Spleen (tissue), 7 donors: Measurements from ENCODE around the gene NRIP3.

Experiments used
- CTCF ChIP-seq, 11 experiments: fragments of 200-600 bp in 7 of 11; fragments of 450-650 bp in 4 of 11; sonication (generic) in 4 of 11; IDR thresholded peaks in 8 of 11; conservative IDR thresholded peaks in 3 of 11; 1 replicate in 7 of 11; 2 replicates in 4 of 11; pipeline versions ENCODE4 v1.4.0 to v1.8.0; 2016 to 2021; ENCODE audit warnings: antibody characterized with exemption in 11 of 11, inconsistent platforms in 4 of 11, mild to moderate bottlenecking in 1 of 11
- POLR2A ChIP-seq, 3 donors: fragments of 450-650 bp; IDR thresholded peaks; one replicate each; pipeline ENCODE4 v1.5.1; 2017; ENCODE audit warnings: antibody characterized with exemption in 3 of 3, mild to moderate bottlenecking in 1 of 3
- donor health status: DM: no; HTN: no; CAD: no; lungs with moderate emphysema.
- donor health status: DM: no; HTN: no; CAD: no.
- donor health status: DM: no; HTN: no; CAD: no.

- TF ChIP-seq CTCF (IDR thresholded peaks at IDR 0.05 in 8 of 11, conservative IDR thresholded peaks at IDR 0.05 in 3 of 11) (no peak), POLR2A (IDR thresholded peaks at IDR 0.05) (no peak)
Measured at GRCh38 chr11:9047964-9048523, 44.2 kb upstream of the NRIP3 start.
